Epithelial cell of proximal tubule (primary cell): Measurements from ENCODE around the gene PRTFDC1. TPM values are rescaled to one million over a fixed set of nuclear protein-coding genes. Genes with fewer than 3 reads are reported as not detected.

ENCODE experiments used
- DNase-seq: peaks from one replicate; pipeline ENCODE4 v3.0.0-alpha.2; 2011; ENCODE audit warnings: low read depth
- H3K4me3 ChIP-seq: 2 replicates; pipeline ENCODE4 v1.5.1; 2011; ENCODE audit warnings: low read depth, mild to moderate bottlenecking, low read length
- CTCF ChIP-seq: conservative IDR thresholded peaks from 2 replicates; pipeline ENCODE4 v1.5.1; 2012; ENCODE audit warnings: low read depth, mild to moderate bottlenecking, low read length
- total RNA-seq: library from RNA; depleted of rRNA; stranded (reverse); fragments of >200 nt; gene quantifications from 2 replicates; pipeline ENCODE4 v1.2.3, GENCODE V29; 2015

PRTFDC1 gene
- total RNA-seq, 1 donor from 2014 or later, result 25.7 TPM

GRCh38 chr10:24884316-24884715 is 68.1 kb downstream of the PRTFDC1 start:
- H3K4me3 ChIP-seq, result no peak overlapping the region
- DNase-seq, result no peak
- TF ChIP-seq CTCF, result no peak

GRCh38 chr10:24883176-24883575 is 69.2 kb downstream of the PRTFDC1 start:
- TF ChIP-seq CTCF, result no peak
- DNase-seq, result no peak
- no peak overlapping the region for H3K4me3 ChIP-seq

- no peak for TF ChIP-seq CTCF
- no peak overlapping the region for H3K4me3 ChIP-seq
- DNase-seq, result no peak
Measured at GRCh38 chr10:24882047-24882698, 70.2 kb downstream of the PRTFDC1 start.

GRCh38 chr10:24879861-24880260 is 72.5 kb downstream of the PRTFDC1 start:
- DNase-seq, result no peak
- H3K4me3 ChIP-seq, result no peak overlapping the region
- TF ChIP-seq CTCF, result no peak

- no peak for DNase-seq
- H3K4me3 ChIP-seq, result no peak overlapping the region
- no peak for TF ChIP-seq CTCF
Measured at GRCh38 chr10:24874133-24874532, 78.3 kb downstream of the PRTFDC1 start.

GRCh38 chr10:24873281-24873683 is 79.1 kb downstream of the PRTFDC1 start:
- peak; percentile 72 for DNase-seq
- TF ChIP-seq CTCF, result no peak

GRCh38 chr10:24872790-24873182 is 79.6 kb downstream of the PRTFDC1 start:
- TF ChIP-seq CTCF, result no peak
- no peak for DNase-seq
- no peak overlapping the region for H3K4me3 ChIP-seq

More at GRCh38 chr10:24873281-24873683, 79.1 kb downstream of the PRTFDC1 start:
- H3K4me3 ChIP-seq, result no peak overlapping the region
